Type B pancreatic cell (in vitro differentiated cells): ENCODE measurements around the gene CTBP2. TPM values are rescaled to one million over a fixed set of nuclear protein-coding genes. Genes with fewer than 3 reads are reported as not detected.

Source experiments
- DNase-seq: peaks from one replicate; pipeline ENCODE4 v3.0.0; 2021; ENCODE audit warnings: mixed read lengths; ENCODE audit not compliant: unreplicated experiment; ENCODE audit errors: extremely low spot score
- H3K27ac Mint-ChIP-seq: 2 replicates; pipeline ENCODE4 v1.8.0; 2021; ENCODE audit warnings: mild to moderate bottlenecking, mixed read lengths
- H3K27me3 Mint-ChIP-seq: 2 replicates; pipeline ENCODE4 v1.8.0; 2021; ENCODE audit warnings: mixed read lengths
- H3K36me3 Mint-ChIP-seq: 2 replicates; pipeline ENCODE4 v1.8.0; 2021; ENCODE audit warnings: mixed read lengths
- H3K4me1 Mint-ChIP-seq: one replicate; pipeline ENCODE4 v1.8.0; 2021; ENCODE audit warnings: mixed read lengths; ENCODE audit not compliant: unreplicated experiment
- H3K4me3 Mint-ChIP-seq: 2 replicates; pipeline ENCODE4 v1.8.0; 2021; ENCODE audit warnings: mild to moderate bottlenecking, mixed read lengths
- H3K9me3 Mint-ChIP-seq: 2 replicates; pipeline ENCODE4 v1.8.0; 2021; ENCODE audit warnings: mixed read lengths
- CTCF ChIP-seq: fragments of 200-600 bp; sonication (generic); conservative IDR thresholded peaks from 2 replicates; pipeline ENCODE4 v1.5.0; 2021; ENCODE audit warnings: antibody characterized with exemption, mild to moderate bottlenecking
- total RNA-seq: library from RNA; stranded (reverse); gene quantifications from 2 replicates; pipeline ENCODE4 v1.2.1, GENCODE V29; 2021; ENCODE audit warnings: low replicate concordance

Gene CTBP2
- total RNA-seq, 1 donor from 2014 or later: 113 TPM

GRCh38 chr10:125093199-125093973 lies 67.0 kb downstream of the CTBP2 start:
- H3K27ac Mint-ChIP-seq: peak overlapping the region; percentile 53
- no peaks in the 10 kb centered on the region for H3K27me3 Mint-ChIP-seq
- TF ChIP-seq CTCF: no peak
- H3K36me3 Mint-ChIP-seq: peaks cover 34% of the 10 kb centered on the region
- no peak for DNase-seq
- no peak overlapping the region for H3K4me3 Mint-ChIP-seq
- peaks cover 61% of the 10 kb centered on the region for H3K4me1 Mint-ChIP-seq
- no peaks in the 10 kb centered on the region for H3K9me3 Mint-ChIP-seq

- TF ChIP-seq CTCF: no peak
- Mint-ChIP-seq H3K9me3 (no peaks in the 10 kb centered on the region), H3K36me3 (peaks cover 40% of the 10 kb centered on the region), H3K4me1 (peaks cover 66% of the 10 kb centered on the region), H3K4me3 (no peak overlapping the region), H3K27me3 (no peaks in the 10 kb centered on the region), H3K27ac (peak overlapping the region; percentile 55)
- no peak for DNase-seq
These were observed 67.8 kb downstream of the CTBP2 start for GRCh38 chr10:125092564-125093031.

GRCh38 chr10:125091891-125092290 lies 68.5 kb downstream of the CTBP2 start:
- no peak for TF ChIP-seq CTCF
- Mint-ChIP-seq H3K27ac (peak overlapping the region; percentile 55), H3K9me3 (no peaks in the 10 kb centered on the region), H3K4me3 (no peak overlapping the region), H3K27me3 (no peaks in the 10 kb centered on the region), H3K36me3 (peaks cover 43% of the 10 kb centered on the region), H3K4me1 (peaks cover 63% of the 10 kb centered on the region)
- DNase-seq: no peak

GRCh38 chr10:125089469-125089868 lies 70.9 kb downstream of the CTBP2 start:
- TF ChIP-seq CTCF: no peak
- Mint-ChIP-seq H3K4me3 (no peak overlapping the region), H3K4me1 (peaks cover 60% of the 10 kb centered on the region), H3K27ac (no peak overlapping the region), H3K36me3 (peaks cover 44% of the 10 kb centered on the region), H3K9me3 (no peaks in the 10 kb centered on the region), H3K27me3 (no peaks in the 10 kb centered on the region)
- no peak for DNase-seq

GRCh38 chr10:125087897-125088215 lies 72.5 kb downstream of the CTBP2 start:
- Mint-ChIP-seq H3K9me3 (no peaks in the 10 kb centered on the region), H3K4me1 (peaks cover 48% of the 10 kb centered on the region), H3K36me3 (peaks cover 34% of the 10 kb centered on the region), H3K4me3 (no peak overlapping the region), H3K27me3 (no peaks in the 10 kb centered on the region), H3K27ac (peak overlapping the region; percentile 30)
- TF ChIP-seq CTCF: no peak
- DNase-seq: no peak
